GM23338 (cell line): Measurements from ENCODE around the gene SHISAL1. TPM values are rescaled to one million over a fixed set of nuclear protein-coding genes. Genes with fewer than 3 reads are reported as not detected.

Source experiments
- ATAC-seq: fragments of 200-7000 bp; cut with Tn5 transposase; 3 replicates; pipeline ENCODE4 v1.9.1; 2020
- DNase-seq: peaks from one replicate; pipeline ENCODE4 v3.0.0-alpha.2; 2015; ENCODE audit warnings: low spot score
- H2AFZ ChIP-seq: fragments of 200-600 bp; sonication (generic); 2 replicates; pipeline ENCODE4 v1.8.0; 2016; ENCODE audit warnings: antibody characterized with exemption, mild to moderate bottlenecking, moderate library complexity
- H3F3A ChIP-seq: fragments of 200-600 bp; sonication (generic); replicated peaks from 2 replicates; pipeline ENCODE4 v1.8.0; 2017; ENCODE audit warnings: antibody characterized with exemption, mixed run types, low read depth
- H3K27ac ChIP-seq: fragments of 200-600 bp; sonication (generic); 2 replicates; pipeline ENCODE4 v1.6.1; 2016; ENCODE audit warnings: low read depth
- H3K27me3 ChIP-seq: fragments of 200-600 bp; sonication (generic); 2 replicates; pipeline ENCODE4 v1.8.0; 2016; ENCODE audit warnings: mild to moderate bottlenecking, mixed run types, moderate library complexity; ENCODE audit not compliant: insufficient read depth
- H3K36me3 ChIP-seq: fragments of 200-600 bp; sonication (generic); 2 replicates; pipeline ENCODE4 v1.8.0; 2016; ENCODE audit warnings: mild to moderate bottlenecking; ENCODE audit not compliant: insufficient read depth
- H3K4me1 ChIP-seq: fragments of 200-600 bp; sonication (generic); 2 replicates; pipeline ENCODE4 v1.8.0; 2016; ENCODE audit warnings: mild to moderate bottlenecking, moderate library complexity; ENCODE audit not compliant: insufficient read depth
- H3K4me2 ChIP-seq: fragments of 200-600 bp; sonication (generic); 2 replicates; pipeline ENCODE4 v1.7.1; 2017; ENCODE audit warnings: mixed run types
- H3K4me3 ChIP-seq: fragments of 200-600 bp; sonication (generic); 2 replicates; pipeline ENCODE4 v1.6.1; 2016; ENCODE audit warnings: mixed run types
- H3K79me2 ChIP-seq: fragments of 200-600 bp; sonication (generic); replicated peaks from 2 replicates; pipeline ENCODE4 v1.8.0; 2017; ENCODE audit warnings: mild to moderate bottlenecking; ENCODE audit not compliant: insufficient read depth
- H3K9me2 ChIP-seq: fragments of 200-600 bp; sonication (generic); 2 replicates; pipeline ENCODE4 v1.8.0; 2017; ENCODE audit not compliant: insufficient read depth
- H4K20me1 ChIP-seq: fragments of 200-600 bp; sonication (generic); replicated peaks from 2 replicates; pipeline ENCODE4 v1.8.0; 2017; ENCODE audit warnings: mild to moderate bottlenecking; ENCODE audit not compliant: insufficient read depth
- H3K27ac Mint-ChIP-seq: 2 replicates; pipeline ENCODE4 v1.8.0; 2020; ENCODE audit warnings: inconsistent platforms, mild to moderate bottlenecking, moderate library complexity, mixed read lengths
- H3K27me3 Mint-ChIP-seq: 3 replicates; pipeline ENCODE4 v1.8.0; 2022; ENCODE audit warnings: low read depth, mild to moderate bottlenecking, moderate library complexity, mixed read lengths, inconsistent platforms; ENCODE audit not compliant: insufficient read depth, poor library complexity
- H3K36me3 Mint-ChIP-seq: 3 replicates; pipeline ENCODE4 v1.8.0; 2021; ENCODE audit warnings: low read depth, mild to moderate bottlenecking, inconsistent platforms, moderate library complexity, mixed read lengths
- H3K4me1 Mint-ChIP-seq: 3 replicates; pipeline ENCODE4 v1.8.0; 2020; ENCODE audit warnings: mild to moderate bottlenecking, inconsistent platforms, mixed read lengths
- H3K4me3 Mint-ChIP-seq: 3 replicates; pipeline ENCODE4 v1.8.0; 2021; ENCODE audit warnings: moderate library complexity, mild to moderate bottlenecking, inconsistent platforms, mixed read lengths
- H3K9me3 Mint-ChIP-seq: 3 replicates; pipeline ENCODE4 v1.8.0; 2020; ENCODE audit warnings: moderate library complexity, mild to moderate bottlenecking, inconsistent platforms, mixed read lengths
- CTCF ChIP-seq, 2 experiments: fragments of 200-600 bp in 1 of 2; sonication (generic) in 1 of 2; conservative IDR thresholded peaks; 2 replicates each; pipeline versions ENCODE4 v1.5.1 to v1.6.1; 2016 to 2017; ENCODE audit warnings: antibody characterized with exemption in 2 of 2, low read depth in 2 of 2, mild to moderate bottlenecking in 2 of 2, moderate library complexity in 1 of 2
- ETS1 ChIP-seq: IDR thresholded peaks from 2 replicates; pipeline ENCODE4 v1.6.1; 2016; ENCODE audit warnings: antibody characterized with exemption
- EZH2phosphoT487 ChIP-seq: fragments of 200-600 bp; sonication (generic); IDR thresholded peaks from one replicate; pipeline ENCODE4 v1.8.1; 2018; ENCODE audit warnings: antibody characterized with exemption; ENCODE audit not compliant: unreplicated experiment
- JUNB ChIP-seq: IDR thresholded peaks from one replicate; pipeline ENCODE4 v1.6.1; 2016; ENCODE audit warnings: antibody characterized with exemption; ENCODE audit not compliant: unreplicated experiment
- NANOG ChIP-seq: IDR thresholded peaks from 2 replicates; pipeline ENCODE4 v1.6.1; 2016; ENCODE audit warnings: antibody characterized with exemption, borderline replicate concordance
- POLR2AphosphoS5 ChIP-seq: IDR thresholded peaks from 2 replicates; pipeline ENCODE4 v1.6.1; 2016; ENCODE audit warnings: antibody characterized with exemption, low read depth
- REST ChIP-seq: IDR thresholded peaks from one replicate; pipeline ENCODE4 v1.6.1; 2018; ENCODE audit warnings: antibody characterized with exemption; ENCODE audit not compliant: unreplicated experiment
- STAT1 ChIP-seq: IDR thresholded peaks from one replicate; pipeline ENCODE4 v1.6.1; 2016; ENCODE audit warnings: antibody characterized with exemption; ENCODE audit not compliant: unreplicated experiment
- ZNF462 ChIP-seq: fragments of 250-450 bp; sonication (Bioruptor Pico); IDR thresholded peaks from 2 replicates; pipeline ENCODE4 v1.5.0; 2020; ENCODE audit warnings: mild to moderate bottlenecking, moderate library complexity
- polyA plus RNA-seq: library from polyadenylated mRNA; unstranded; fragments of >200 nt; fragmentation: Nextera tagmentation; extraction: Ambion mirVana; gene quantifications from 2 replicates; pipeline ENCODE4 v1.2.1, GENCODE V29; 2016
- total RNA-seq: library from RNA; depleted of rRNA; stranded (reverse); fragments of >200 nt; shearing (Covaris generic); gene quantifications from 2 replicates; pipeline ENCODE4 v1.2.3, GENCODE V29; 2014

SHISAL1 gene
- total and polyA plus RNA-seq, 2 experiments from 2014 or later = 0.71 to 3.4 TPM

GRCh38 chr22:44351685-44352377 is 39.1 kb upstream of the SHISAL1 start:
- Histone ChIP-seq H3K27me3 (no peaks in the 10 kb centered on the region), H3F3A (no peaks in the 10 kb centered on the region), H3K9me2 (no peaks in the 10 kb centered on the region), H3K4me2 (no peak overlapping the region), H3K4me1 (no peaks in the 10 kb centered on the region), H3K27ac (peak overlapping the region; percentile 45; the same call in 1 of the 2 replicates), H4K20me1 (no peaks in the 10 kb centered on the region), H3K4me3 (no peak overlapping the region), H3K36me3 (no peaks in the 10 kb centered on the region), H3K79me2 (no peaks in the 10 kb centered on the region), H2AFZ (peak overlapping the region; percentile 4)
- no peaks in the 10 kb centered on the region for H3K36me3 Mint-ChIP-seq
- H3K9me3 Mint-ChIP-seq = no peaks in the 10 kb centered on the region
- peak overlapping the region; percentile 76; the same call in 1 of the 2 replicates for H3K27ac Mint-ChIP-seq
- no peak overlapping the region; the same call in 2 of the 3 replicates for H3K4me3 Mint-ChIP-seq
- DNase-seq = peak; percentile 70
- TF ChIP-seq CTCF (conservative IDR thresholded peaks at IDR 0.05; ENCODE audit: low read depth in 2 of 2) (no peak), NANOG (no peak), JUNB (no peak), STAT1 (no peak), REST (no peak), ZNF462 (CRISPR knock-in tag) (no peak), POLR2AphosphoS5 (no peak), ETS1 (no peak), EZH2phosphoT487 (no peak)
- ATAC-seq = peak; percentile 54
- H3K4me1 Mint-ChIP-seq = peaks cover 27% of the 10 kb centered on the region
- peaks cover 8% of the 10 kb centered on the region for H3K27me3 Mint-ChIP-seq
